ENCODE measurements around the gene MINAR1. TPM values are rescaled to one million over a fixed set of nuclear protein-coding genes. Genes with fewer than 3 reads are reported as not detected.

The MINAR1 gene
- total RNA-seq = 0.44 and 0.83 TPM in 2 replicates

DNA sequence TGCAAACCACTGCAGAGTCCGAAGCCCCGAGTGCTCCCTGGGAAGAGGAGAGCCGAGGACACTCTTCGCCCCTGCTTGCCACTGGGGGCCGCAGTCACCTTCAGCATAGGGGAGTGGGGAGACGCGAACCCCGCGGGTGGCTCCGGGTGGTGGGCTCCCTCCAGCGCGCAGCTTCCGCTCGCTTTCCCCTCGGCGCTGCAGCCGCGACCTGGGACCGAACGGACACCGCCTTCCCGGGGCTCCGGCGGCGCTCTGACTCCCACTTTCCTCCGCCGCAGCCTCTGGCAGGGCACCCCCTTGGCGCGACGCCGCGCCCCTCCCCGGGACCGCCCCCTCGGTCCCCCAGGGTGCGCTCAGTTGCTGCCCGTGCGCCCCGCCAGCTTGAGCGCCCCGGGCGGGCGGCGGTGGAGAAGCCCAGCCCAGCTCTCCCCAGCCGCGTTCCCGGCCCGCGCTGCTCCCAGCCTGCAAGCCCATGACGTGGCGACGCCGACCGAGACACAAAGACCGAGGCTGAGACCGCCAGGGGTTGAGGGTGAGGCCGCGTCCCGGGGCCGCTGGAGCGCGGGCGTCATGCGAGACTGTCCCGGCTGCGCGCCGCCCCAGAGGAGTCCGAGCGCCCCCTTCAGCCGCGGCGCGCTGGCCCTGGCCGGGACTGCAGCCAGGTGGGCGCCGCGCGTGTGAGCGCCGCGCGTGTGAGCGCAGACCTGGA, at the start of gene MINAR1:
TSS of gene MINAR1 (plus strand) at position 701 of the 709 bp plus-strand sequence. CDS start 23,812 bp downstream, outside the sequence.

Other genes with a start within 250 kb of the MINAR1 start
- not detected in 2 replicates for gene ANKRD34C, start 149.6 kb upstream of the MINAR1 start, total RNA-seq
- 106 and 121 TPM in 2 replicates for gene TMED3, start 121.2 kb upstream of the MINAR1 start, total RNA-seq